AG10803 (cell line): ENCODE measurements around the gene HNRNPR.

ENCODE experiments used
- DNase-seq: peaks from one replicate; pipeline ENCODE4 v3.0.0; 2010; ENCODE audit warnings: low read depth
- H3K4me3 ChIP-seq: 2 replicates; pipeline ENCODE4 v1.5.1; 2011; ENCODE audit warnings: mild to moderate bottlenecking, low read length, control low read depth
- CTCF ChIP-seq: conservative IDR thresholded peaks from 2 replicates; pipeline ENCODE4 v1.5.1; 2011; ENCODE audit warnings: mild to moderate bottlenecking, low read length, control low read depth, inconsistent platforms

The HNRNPR gene

GRCh38 chr1:23304140-23304620 is 39.9 kb downstream of the HNRNPR start:
- TF ChIP-seq CTCF: no peak

GRCh38 chr1:23303524-23303923 is 40.6 kb downstream of the HNRNPR start:
- no peak for DNase-seq
- no peak overlapping the region for H3K4me3 ChIP-seq
- TF ChIP-seq CTCF: no peak

More at GRCh38 chr1:23304140-23304620, 39.9 kb downstream of the HNRNPR start:
- DNase-seq: no peak
- H3K4me3 ChIP-seq: no peak overlapping the region

GRCh38 chr1:23296931-23297330 is 47.2 kb downstream of the HNRNPR start:
- H3K4me3 ChIP-seq: no peak overlapping the region

GRCh38 chr1:23291706-23292105 is 52.4 kb downstream of the HNRNPR start:
- TF ChIP-seq CTCF: no peak
- no peak for DNase-seq

More at GRCh38 chr1:23296931-23297330, 47.2 kb downstream of the HNRNPR start:
- no peak for DNase-seq
- TF ChIP-seq CTCF: no peak

GRCh38 chr1:23290836-23291565 is 53.1 kb downstream of the HNRNPR start:
- no peak for TF ChIP-seq CTCF
- DNase-seq: no peak
- H3K4me3 ChIP-seq: no peak overlapping the region

More at GRCh38 chr1:23291706-23292105, 52.4 kb downstream of the HNRNPR start:
- no peak overlapping the region for H3K4me3 ChIP-seq

GRCh38 chr1:23288671-23289070 is 55.4 kb downstream of the HNRNPR start:
- TF ChIP-seq CTCF: no peak
- H3K4me3 ChIP-seq: no peak overlapping the region
- no peak for DNase-seq

GRCh38 chr1:23288201-23288600 is 55.9 kb downstream of the HNRNPR start:
- no peak for DNase-seq
- TF ChIP-seq CTCF: no peak
- H3K4me3 ChIP-seq: no peak overlapping the region
